IPS-20b (cell line): ENCODE data around the gene CCDC191.

Experiments
- H3K27ac ChIP-seq: one replicate; pipeline ENCODE4 v1.5.1; 2013; ENCODE audit warnings: low read length
- H3K27me3 ChIP-seq: 2 replicates; pipeline ENCODE4 v1.6.1; 2013; ENCODE audit warnings: mild to moderate bottlenecking, low read length, inconsistent platforms; ENCODE audit not compliant: insufficient read depth
- H3K36me3 ChIP-seq: 2 replicates; pipeline ENCODE4 v1.6.1; 2013; ENCODE audit warnings: low read depth, mild to moderate bottlenecking, inconsistent platforms, low read length, moderate library complexity; ENCODE audit not compliant: insufficient read depth
- H3K4me1 ChIP-seq: 2 replicates; pipeline ENCODE4 v1.6.1; 2013; ENCODE audit warnings: mild to moderate bottlenecking, control low read depth, inconsistent platforms, low read length, moderate library complexity; ENCODE audit not compliant: insufficient read depth
- H3K4me3 ChIP-seq: 2 replicates; pipeline ENCODE4 v1.5.1; 2013; ENCODE audit warnings: mild to moderate bottlenecking, low read length, inconsistent platforms
- H3K9ac ChIP-seq: 2 replicates; pipeline ENCODE4 v1.6.1; 2013; ENCODE audit warnings: low read depth, mild to moderate bottlenecking, inconsistent platforms, low read length, moderate library complexity
- H3K9me3 ChIP-seq: 2 replicates; pipeline ENCODE4 v1.6.1; 2013; ENCODE audit warnings: mild to moderate bottlenecking, low read depth, low read length, inconsistent platforms; ENCODE audit not compliant: insufficient read depth

The CCDC191 gene

GRCh38 chr3:114086356-114086755 lies 30.0 kb upstream of the CCDC191 start:
- Histone ChIP-seq H3K4me1 (no peaks in the 10 kb centered on the region), H3K9me3 (no peaks in the 10 kb centered on the region), H3K9ac (no peak overlapping the region), H3K4me3 (no peak overlapping the region), H3K36me3 (peaks cover 63% of the 10 kb centered on the region), H3K27me3 (no peaks in the 10 kb centered on the region), H3K27ac (no peak overlapping the region)

GRCh38 chr3:114083112-114083511 lies 26.8 kb upstream of the CCDC191 start:
- Histone ChIP-seq H3K9me3 (no peaks in the 10 kb centered on the region), H3K4me3 (no peak overlapping the region), H3K36me3 (peaks cover 96% of the 10 kb centered on the region), H3K27me3 (no peaks in the 10 kb centered on the region), H3K27ac (no peak overlapping the region), H3K9ac (no peak overlapping the region), H3K4me1 (no peaks in the 10 kb centered on the region)

- Histone ChIP-seq H3K9ac (no peak overlapping the region), H3K4me3 (no peak overlapping the region), H3K4me1 (no peaks in the 10 kb centered on the region), H3K9me3 (no peaks in the 10 kb centered on the region), H3K27ac (no peak overlapping the region), H3K36me3 (peaks cover 96% of the 10 kb centered on the region), H3K27me3 (no peaks in the 10 kb centered on the region)
Observed at GRCh38 chr3:114081037-114081436, 24.7 kb upstream of the CCDC191 start.

DNA sequence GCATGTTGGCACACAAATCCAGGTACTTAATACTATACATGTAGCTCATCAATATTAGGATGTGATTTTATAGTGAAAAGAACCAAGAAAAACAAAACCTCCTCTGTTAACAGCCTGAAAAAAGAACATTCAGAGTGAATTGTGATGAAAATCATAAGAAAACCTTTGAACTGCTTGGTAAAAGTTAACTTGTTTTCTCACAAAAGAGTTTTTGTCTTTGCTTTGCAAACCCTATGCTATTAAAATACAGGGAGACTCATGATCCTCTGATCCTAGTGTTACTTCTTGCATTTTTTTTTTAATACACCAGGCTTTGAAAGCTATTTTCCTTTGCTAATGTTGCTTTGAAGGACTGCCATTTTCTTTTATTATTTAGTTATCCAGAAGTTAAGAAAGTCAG lies 23.9 kb upstream of the CCDC191 start:
- no peak overlapping the region for H3K4me3 ChIP-seq
- H3K36me3 ChIP-seq, result peaks cover 96% of the 10 kb centered on the region
- no peaks in the 10 kb centered on the region for H3K9me3 ChIP-seq
- no peak overlapping the region for H3K9ac ChIP-seq
- no peaks in the 10 kb centered on the region for H3K27me3 ChIP-seq
- no peak overlapping the region for H3K27ac ChIP-seq
- no peaks in the 10 kb centered on the region for H3K4me1 ChIP-seq

DNA sequence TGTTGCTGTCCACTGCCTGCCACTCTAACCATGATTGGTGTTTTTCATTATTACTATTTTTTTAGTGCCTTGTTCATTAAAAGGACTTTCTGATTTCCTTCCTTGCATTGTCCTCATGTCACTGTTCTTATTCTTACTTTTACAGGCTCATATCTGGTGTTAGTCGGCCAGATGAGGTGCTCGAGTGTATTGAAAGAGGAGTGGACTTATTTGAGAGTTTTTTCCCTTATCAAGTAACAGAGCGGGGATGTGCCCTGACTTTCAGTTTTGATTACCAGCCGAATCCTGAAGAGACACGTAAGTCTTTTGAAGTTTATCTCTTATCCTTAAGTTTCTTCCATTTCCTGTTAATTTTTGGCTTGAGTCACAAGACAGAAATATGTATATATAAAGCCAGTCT lies 23.4 kb upstream of the CCDC191 start:
- H3K36me3 ChIP-seq, result peaks cover 97% of the 10 kb centered on the region
- no peak overlapping the region for H3K9ac ChIP-seq
- H3K27ac ChIP-seq, result no peak overlapping the region

DNA sequence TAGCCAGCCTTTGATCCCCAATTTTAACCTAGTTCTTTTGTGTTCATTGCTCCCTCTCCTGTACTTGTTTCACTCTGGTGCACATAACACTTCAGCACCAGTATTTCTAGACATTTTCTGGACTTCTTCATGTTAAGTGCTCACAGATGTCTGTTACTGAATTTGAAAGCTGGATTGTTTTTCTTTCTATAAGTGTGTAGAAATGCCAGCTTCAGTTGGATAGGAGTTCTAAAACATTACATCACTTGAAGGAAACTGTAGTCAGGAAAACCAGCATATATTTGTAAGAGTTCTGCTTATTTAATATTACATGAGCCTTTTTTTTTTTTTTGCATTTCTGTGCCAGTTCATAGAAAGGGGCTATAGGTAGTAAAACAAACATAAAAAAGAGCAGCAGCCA lies 21.8 kb upstream of the CCDC191 start:
- Histone ChIP-seq H3K4me3 (no peak overlapping the region), H3K36me3 (peaks cover 98% of the 10 kb centered on the region), H3K27me3 (no peaks in the 10 kb centered on the region), H3K9ac (no peak overlapping the region), H3K9me3 (no peaks in the 10 kb centered on the region), H3K4me1 (no peaks in the 10 kb centered on the region), H3K27ac (no peak overlapping the region)

More for the DNA sequence above, 23.4 kb upstream of the CCDC191 start:
- Histone ChIP-seq H3K4me3 (no peak overlapping the region), H3K27me3 (no peaks in the 10 kb centered on the region), H3K9me3 (no peaks in the 10 kb centered on the region), H3K4me1 (no peaks in the 10 kb centered on the region)

DNA sequence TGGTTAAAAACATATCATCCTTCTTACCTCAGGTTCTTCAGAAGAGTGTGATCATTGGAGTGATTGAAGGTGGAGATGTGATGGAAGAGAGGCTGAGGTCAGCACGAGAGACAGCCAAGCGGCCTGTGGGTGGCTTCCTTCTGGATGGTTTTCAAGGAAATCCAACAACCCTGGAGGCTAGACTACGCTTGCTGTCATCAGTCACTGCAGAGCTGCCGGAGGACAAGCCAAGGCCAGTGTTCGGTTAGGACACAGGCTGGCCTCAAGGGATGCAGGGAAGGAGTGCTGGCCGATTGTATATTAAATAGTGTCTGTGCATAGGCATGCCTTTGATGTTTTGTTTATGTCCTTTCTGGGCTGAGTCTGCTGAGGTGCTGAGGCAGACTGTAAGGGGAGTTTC lies 20.4 kb upstream of the CCDC191 start:
- Histone ChIP-seq H3K27ac (no peak overlapping the region), H3K9me3 (no peaks in the 10 kb centered on the region), H3K36me3 (peaks cover 98% of the 10 kb centered on the region), H3K4me1 (no peaks in the 10 kb centered on the region), H3K27me3 (no peaks in the 10 kb centered on the region), H3K4me3 (no peak overlapping the region), H3K9ac (no peak overlapping the region)

GRCh38 chr3:114071786-114072185 lies 15.5 kb upstream of the CCDC191 start:
- no peak overlapping the region for H3K4me3 ChIP-seq
- H3K36me3 ChIP-seq, result peaks cover 100% of the 10 kb centered on the region
- H3K27me3 ChIP-seq, result no peaks in the 10 kb centered on the region
- no peak overlapping the region for H3K9ac ChIP-seq
- H3K4me1 ChIP-seq, result no peaks in the 10 kb centered on the region
- no peaks in the 10 kb centered on the region for H3K9me3 ChIP-seq
- no peak overlapping the region for H3K27ac ChIP-seq

GRCh38 chr3:114068336-114068735 lies 12.0 kb upstream of the CCDC191 start:
- Histone ChIP-seq H3K9me3 (no peaks in the 10 kb centered on the region), H3K4me3 (no peak overlapping the region), H3K36me3 (peaks cover 93% of the 10 kb centered on the region), H3K27me3 (no peaks in the 10 kb centered on the region), H3K4me1 (no peaks in the 10 kb centered on the region), H3K27ac (no peak overlapping the region), H3K9ac (no peak overlapping the region)

DNA sequence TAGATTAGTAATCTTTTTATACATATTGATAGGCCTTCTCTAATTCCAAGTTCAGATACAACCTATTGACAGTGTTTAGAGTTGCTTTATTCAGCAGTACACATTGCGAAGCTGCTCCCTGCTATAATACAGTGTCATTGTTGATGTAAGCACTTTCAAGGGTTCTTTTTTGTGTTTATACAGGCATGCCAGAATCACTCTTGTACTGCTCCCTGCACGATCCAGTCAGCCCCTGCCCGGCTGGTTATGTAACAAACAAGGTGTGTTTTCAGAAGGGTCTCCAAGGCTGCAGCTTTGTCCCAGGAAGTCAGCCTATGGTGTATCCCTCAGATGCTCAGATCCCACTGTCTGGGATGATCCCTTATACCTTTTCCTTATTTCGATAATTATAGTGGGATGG lies 11.5 kb upstream of the CCDC191 start:
- Histone ChIP-seq H3K9ac (no peak overlapping the region), H3K36me3 (peaks cover 88% of the 10 kb centered on the region), H3K9me3 (no peaks in the 10 kb centered on the region), H3K27me3 (no peaks in the 10 kb centered on the region), H3K27ac (no peak overlapping the region), H3K4me3 (no peak overlapping the region), H3K4me1 (no peaks in the 10 kb centered on the region)

DNA sequence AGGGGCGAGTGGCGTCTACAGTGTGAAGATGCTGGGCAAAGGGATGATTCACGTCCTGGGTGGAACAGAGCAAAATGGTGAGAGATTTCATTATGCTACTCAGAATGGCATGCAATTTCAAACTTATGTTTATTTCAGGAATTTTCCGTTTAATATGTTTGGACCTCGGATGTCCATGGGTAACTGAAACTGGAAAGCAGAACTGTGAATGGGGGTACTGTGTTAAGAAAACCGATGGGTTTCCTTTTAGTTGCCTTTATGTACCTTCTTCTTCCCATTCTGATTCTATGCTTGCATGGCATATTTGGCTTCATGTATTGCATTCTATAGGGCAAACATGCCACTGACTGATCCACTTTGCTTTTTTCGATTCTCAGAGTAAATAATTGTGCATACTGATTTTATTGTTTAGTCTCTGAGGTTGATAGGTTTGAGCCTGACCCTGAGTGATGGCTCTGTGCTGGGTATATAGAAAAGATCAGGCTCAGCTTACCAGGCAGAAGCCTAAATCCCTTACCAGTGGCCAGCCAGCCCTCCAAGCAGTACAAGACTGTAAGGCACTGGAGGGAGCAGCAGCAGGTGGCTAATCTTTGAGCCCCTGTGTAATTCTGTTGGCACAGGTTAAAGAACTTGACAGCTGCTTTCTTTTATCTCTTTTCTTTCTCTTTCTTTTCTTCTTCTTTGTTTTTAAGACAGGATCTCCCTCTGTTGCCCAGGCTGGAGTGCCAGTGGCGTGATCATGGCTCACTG lies 4.8 kb upstream of the CCDC191 start:
- Histone ChIP-seq H3K36me3 (peaks cover 40% of the 10 kb centered on the region), H3K9me3 (no peaks in the 10 kb centered on the region)

DNA sequence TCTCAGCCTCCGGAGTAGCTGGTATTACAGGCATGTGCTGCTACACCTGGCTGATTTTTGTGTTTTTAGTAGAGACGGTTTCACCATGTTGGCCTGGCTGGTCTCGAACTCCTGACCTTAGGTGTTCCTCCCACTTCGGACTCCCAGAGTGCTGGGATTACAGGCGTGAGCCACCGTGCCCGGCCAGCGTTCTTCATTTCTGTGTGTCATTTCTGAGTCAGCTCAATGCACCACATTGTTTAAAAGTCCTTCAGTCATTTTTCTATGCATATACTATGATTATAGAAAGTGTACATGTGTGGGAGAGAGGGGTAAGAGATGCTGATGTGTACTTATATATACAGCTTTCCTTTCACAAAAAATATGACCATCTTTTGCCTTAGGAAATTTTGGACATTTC lies 2.3 kb upstream of the CCDC191 start:
- H3K4me1 ChIP-seq, result peaks cover 9% of the 10 kb centered on the region; the same call in 1 of the 2 replicates
- peak overlapping the region; percentile 88; the same call in 1 of the 2 replicates for H3K4me3 ChIP-seq
- H3K9ac ChIP-seq, result no peak overlapping the region
- peaks cover 20% of the 10 kb centered on the region for H3K36me3 ChIP-seq
- H3K27me3 ChIP-seq, result no peaks in the 10 kb centered on the region
- H3K9me3 ChIP-seq, result no peaks in the 10 kb centered on the region
- no peak overlapping the region for H3K27ac ChIP-seq

More for the DNA sequence above, 4.8 kb upstream of the CCDC191 start:
- Histone ChIP-seq H3K4me1 (peaks cover 5% of the 10 kb centered on the region; the same call in 1 of the 2 replicates), H3K9ac (no peak overlapping the region), H3K27ac (no peak overlapping the region), H3K4me3 (no peak overlapping the region), H3K27me3 (no peaks in the 10 kb centered on the region)
